NT2/D1 (cell line): ENCODE data around the gene PROSER3.

ENCODE experiments used
- YY1 ChIP-seq: IDR thresholded peaks from 2 replicates; pipeline ENCODE4 v1.6.1; 2011; ENCODE audit not compliant: insufficient read length, insufficient read depth
- ZNF274 ChIP-seq: IDR thresholded peaks from 2 replicates; pipeline ENCODE4 v1.6.1; 2011; ENCODE audit warnings: mild to moderate bottlenecking, low read depth, low read length

GRCh38 chr19:35741203-35741515 lies 16.8 kb upstream of the PROSER3 start:
- TF ChIP-seq YY1 (no peak), ZNF274 (no peak)
